Measurements from ENCODE around the gene PPP2R2D. TPM values are rescaled to one million over a fixed set of nuclear protein-coding genes. Genes with fewer than 3 reads are reported as not detected.

Gene PPP2R2D
- total RNA-seq, 1 experiment from 2014 or later, result 35.1 TPM

- DNase-seq, result no peak
- H4K20me1 ChIP-seq (ENCODE audit: control insufficient read depth, insufficient read depth, insufficient read length), result no peaks in the 10 kb centered on the region
- H2BK12ac ChIP-seq (ENCODE audit: insufficient read length, low read depth, low read length), result no peak overlapping the region
- H3K14ac ChIP-seq (ENCODE audit: insufficient read depth, low read length), result no peak overlapping the region
- peaks cover 13% of the 10 kb centered on the region for H3K79me1 ChIP-seq (ENCODE audit: insufficient read depth, low read depth, low read length, poor library complexity, severe bottlenecking)
- no peak overlapping the region for H2BK120ac ChIP-seq (ENCODE audit: low read depth, low read length, poor library complexity, severe bottlenecking)
- no peak overlapping the region for H3K4me3 Mint-ChIP-seq
- H2AK5ac ChIP-seq (ENCODE audit: insufficient read length, low read length), result no peak overlapping the region
- no peaks in the 10 kb centered on the region for H3K23me2 ChIP-seq (ENCODE audit: insufficient read length, low read depth, low read length, poor library complexity, severe bottlenecking)
- no CpG with 5 or more reads among the region's 10 CpGs for WGBS (ENCODE audit: extremely low coverage, insufficient read length, low lambda C conversion rate)
- no peak overlapping the region for H4K5ac ChIP-seq (ENCODE audit: insufficient read length, low read depth, low read length)
- peaks cover 0 to 5% of the 10 kb centered on the region in 2 experiments; a peak in 3 of 4 replicates for H3K4me1 Mint-ChIP-seq
- no peaks in the 10 kb centered on the region; the same call in 1 of the 2 replicates for H3K79me2 ChIP-seq (ENCODE audit: insufficient read depth, low read length)
- no peaks in the 10 kb centered on the region for H3K27me3 Mint-ChIP-seq (ENCODE audit: low read depth)
- H3K56ac ChIP-seq (ENCODE audit: insufficient read length, low read depth, low read length), result no peak overlapping the region
- no peak overlapping the region for H2BK20ac ChIP-seq (ENCODE audit: low read depth, low read length, poor library complexity, severe bottlenecking)
- H4K8ac ChIP-seq (replicated peaks; ENCODE audit: insufficient read length, low read depth, low read length), result no peak overlapping the region
- no peak overlapping the region for H4K91ac ChIP-seq (ENCODE audit: insufficient read length, low read depth, low read length)
- no peak overlapping the region for H3K23ac ChIP-seq (ENCODE audit: insufficient read length, low read depth, low read length)
- peak overlapping the region in 1 of 3 experiments; percentile 82; a peak in 3 of 7 replicates for H3K27ac Mint-ChIP-seq
- no peaks in the 10 kb centered on the region for H3K9me3 Mint-ChIP-seq
- peaks cover 29 to 61% (median 61%) of the 10 kb centered on the region in 3 experiments; a peak in 6 of 7 replicates for H3K36me3 Mint-ChIP-seq (ENCODE audit: insufficient read depth in 1 of 3, low read depth in 3 of 3)
- no peaks in the 10 kb centered on the region for H3K9me3 ChIP-seq (ENCODE audit: control insufficient read depth, low read depth, low read length)
- H2AFZ ChIP-seq (ENCODE audit: low read length), result no peak overlapping the region
- H3K4me2 ChIP-seq (ENCODE audit: insufficient read depth, insufficient read length, low read length), result no peak overlapping the region
- no peaks in the 10 kb centered on the region for H3K4me1 ChIP-seq (ENCODE audit: insufficient read depth, low read length)
- H3K27me3 ChIP-seq (ENCODE audit: insufficient read depth, low read length), result no peaks in the 10 kb centered on the region
- H3K4ac ChIP-seq (ENCODE audit: low read depth, low read length), result no peak overlapping the region
- H2BK5ac ChIP-seq (ENCODE audit: insufficient read length, low read length), result no peak overlapping the region
- no peak overlapping the region for H3K27ac ChIP-seq (ENCODE audit: insufficient read length, low read depth, low read length)
- H3K9ac ChIP-seq (ENCODE audit: extremely low read depth, insufficient read length, low read length), result no peak overlapping the region
- no peak for TF ChIP-seq CTCF (conservative IDR thresholded peaks at IDR 0.05)
- H3T11ph ChIP-seq (ENCODE audit: low read length), result no peak overlapping the region
- H2BK15ac ChIP-seq (ENCODE audit: low read depth, low read length), result no peak overlapping the region
- no peak overlapping the region for H3K18ac ChIP-seq (ENCODE audit: insufficient read length, low read depth, low read length)
These were observed 37.9 kb downstream of the PPP2R2D start for GRCh38 chr10:131938681-131939080.
